ENCODE data around the gene RAP1GAP2.

DNA sequence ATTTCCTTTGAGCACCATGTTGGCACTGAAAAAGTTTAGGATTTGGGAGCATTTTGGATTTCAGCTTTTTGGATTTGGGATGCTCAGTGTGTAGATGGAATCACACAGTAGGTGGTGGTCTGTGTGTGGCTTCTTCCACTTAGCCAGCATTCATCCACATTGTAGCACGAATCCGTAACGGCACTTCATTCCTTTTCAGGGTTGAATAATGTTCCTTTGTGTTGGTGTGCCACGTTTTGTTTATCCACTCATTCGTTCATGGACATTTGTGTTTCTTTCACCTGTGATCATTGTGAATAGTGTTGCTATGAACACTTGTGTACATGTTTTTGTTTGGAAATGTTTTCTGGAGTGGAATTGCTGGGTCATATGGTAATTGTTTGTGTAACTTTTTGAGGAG is 85.1 kb downstream of the RAP1GAP2 start:
- TF ChIP-seq, protein P1, sequence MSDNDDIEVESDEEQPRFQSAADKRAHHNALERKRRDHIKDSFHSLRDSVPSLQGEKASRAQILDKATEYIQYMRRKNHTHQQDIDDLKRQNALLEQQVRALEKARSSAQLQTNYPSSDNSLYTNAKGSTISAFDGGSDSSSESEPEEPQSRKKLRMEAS (CRISPR knock-in tag; IDR thresholded peaks at IDR 0.05): no peak
- TF ChIP-seq, protein P2, sequence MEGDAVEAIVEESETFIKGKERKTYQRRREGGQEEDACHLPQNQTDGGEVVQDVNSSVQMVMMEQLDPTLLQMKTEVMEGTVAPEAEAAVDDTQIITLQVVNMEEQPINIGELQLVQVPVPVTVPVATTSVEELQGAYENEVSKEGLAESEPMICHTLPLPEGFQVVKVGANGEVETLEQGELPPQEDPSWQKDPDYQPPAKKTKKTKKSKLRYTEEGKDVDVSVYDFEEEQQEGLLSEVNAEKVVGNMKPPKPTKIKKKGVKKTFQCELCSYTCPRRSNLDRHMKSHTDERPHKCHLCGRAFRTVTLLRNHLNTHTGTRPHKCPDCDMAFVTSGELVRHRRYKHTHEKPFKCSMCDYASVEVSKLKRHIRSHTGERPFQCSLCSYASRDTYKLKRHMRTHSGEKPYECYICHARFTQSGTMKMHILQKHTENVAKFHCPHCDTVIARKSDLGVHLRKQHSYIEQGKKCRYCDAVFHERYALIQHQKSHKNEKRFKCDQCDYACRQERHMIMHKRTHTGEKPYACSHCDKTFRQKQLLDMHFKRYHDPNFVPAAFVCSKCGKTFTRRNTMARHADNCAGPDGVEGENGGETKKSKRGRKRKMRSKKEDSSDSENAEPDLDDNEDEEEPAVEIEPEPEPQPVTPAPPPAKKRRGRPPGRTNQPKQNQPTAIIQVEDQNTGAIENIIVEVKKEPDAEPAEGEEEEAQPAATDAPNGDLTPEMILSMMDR (IDR thresholded peaks at IDR 0.05): no peak
- TF ChIP-seq MYBL2 (CRISPR knock-in tag; IDR thresholded peaks at IDR 0.05): no peak
- TF ChIP-seq, protein P3, sequence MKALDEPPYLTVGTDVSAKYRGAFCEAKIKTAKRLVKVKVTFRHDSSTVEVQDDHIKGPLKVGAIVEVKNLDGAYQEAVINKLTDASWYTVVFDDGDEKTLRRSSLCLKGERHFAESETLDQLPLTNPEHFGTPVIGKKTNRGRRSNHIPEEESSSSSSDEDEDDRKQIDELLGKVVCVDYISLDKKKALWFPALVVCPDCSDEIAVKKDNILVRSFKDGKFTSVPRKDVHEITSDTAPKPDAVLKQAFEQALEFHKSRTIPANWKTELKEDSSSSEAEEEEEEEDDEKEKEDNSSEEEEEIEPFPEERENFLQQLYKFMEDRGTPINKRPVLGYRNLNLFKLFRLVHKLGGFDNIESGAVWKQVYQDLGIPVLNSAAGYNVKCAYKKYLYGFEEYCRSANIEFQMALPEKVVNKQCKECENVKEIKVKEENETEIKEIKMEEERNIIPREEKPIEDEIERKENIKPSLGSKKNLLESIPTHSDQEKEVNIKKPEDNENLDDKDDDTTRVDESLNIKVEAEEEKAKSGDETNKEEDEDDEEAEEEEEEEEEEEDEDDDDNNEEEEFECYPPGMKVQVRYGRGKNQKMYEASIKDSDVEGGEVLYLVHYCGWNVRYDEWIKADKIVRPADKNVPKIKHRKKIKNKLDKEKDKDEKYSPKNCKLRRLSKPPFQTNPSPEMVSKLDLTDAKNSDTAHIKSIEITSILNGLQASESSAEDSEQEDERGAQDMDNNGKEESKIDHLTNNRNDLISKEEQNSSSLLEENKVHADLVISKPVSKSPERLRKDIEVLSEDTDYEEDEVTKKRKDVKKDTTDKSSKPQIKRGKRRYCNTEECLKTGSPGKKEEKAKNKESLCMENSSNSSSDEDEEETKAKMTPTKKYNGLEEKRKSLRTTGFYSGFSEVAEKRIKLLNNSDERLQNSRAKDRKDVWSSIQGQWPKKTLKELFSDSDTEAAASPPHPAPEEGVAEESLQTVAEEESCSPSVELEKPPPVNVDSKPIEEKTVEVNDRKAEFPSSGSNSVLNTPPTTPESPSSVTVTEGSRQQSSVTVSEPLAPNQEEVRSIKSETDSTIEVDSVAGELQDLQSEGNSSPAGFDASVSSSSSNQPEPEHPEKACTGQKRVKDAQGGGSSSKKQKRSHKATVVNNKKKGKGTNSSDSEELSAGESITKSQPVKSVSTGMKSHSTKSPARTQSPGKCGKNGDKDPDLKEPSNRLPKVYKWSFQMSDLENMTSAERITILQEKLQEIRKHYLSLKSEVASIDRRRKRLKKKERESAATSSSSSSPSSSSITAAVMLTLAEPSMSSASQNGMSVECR (CRISPR knock-in tag; IDR thresholded peaks at IDR 0.05; ENCODE audit: borderline replicate concordance): no peak
- TF ChIP-seq, protein P4, sequence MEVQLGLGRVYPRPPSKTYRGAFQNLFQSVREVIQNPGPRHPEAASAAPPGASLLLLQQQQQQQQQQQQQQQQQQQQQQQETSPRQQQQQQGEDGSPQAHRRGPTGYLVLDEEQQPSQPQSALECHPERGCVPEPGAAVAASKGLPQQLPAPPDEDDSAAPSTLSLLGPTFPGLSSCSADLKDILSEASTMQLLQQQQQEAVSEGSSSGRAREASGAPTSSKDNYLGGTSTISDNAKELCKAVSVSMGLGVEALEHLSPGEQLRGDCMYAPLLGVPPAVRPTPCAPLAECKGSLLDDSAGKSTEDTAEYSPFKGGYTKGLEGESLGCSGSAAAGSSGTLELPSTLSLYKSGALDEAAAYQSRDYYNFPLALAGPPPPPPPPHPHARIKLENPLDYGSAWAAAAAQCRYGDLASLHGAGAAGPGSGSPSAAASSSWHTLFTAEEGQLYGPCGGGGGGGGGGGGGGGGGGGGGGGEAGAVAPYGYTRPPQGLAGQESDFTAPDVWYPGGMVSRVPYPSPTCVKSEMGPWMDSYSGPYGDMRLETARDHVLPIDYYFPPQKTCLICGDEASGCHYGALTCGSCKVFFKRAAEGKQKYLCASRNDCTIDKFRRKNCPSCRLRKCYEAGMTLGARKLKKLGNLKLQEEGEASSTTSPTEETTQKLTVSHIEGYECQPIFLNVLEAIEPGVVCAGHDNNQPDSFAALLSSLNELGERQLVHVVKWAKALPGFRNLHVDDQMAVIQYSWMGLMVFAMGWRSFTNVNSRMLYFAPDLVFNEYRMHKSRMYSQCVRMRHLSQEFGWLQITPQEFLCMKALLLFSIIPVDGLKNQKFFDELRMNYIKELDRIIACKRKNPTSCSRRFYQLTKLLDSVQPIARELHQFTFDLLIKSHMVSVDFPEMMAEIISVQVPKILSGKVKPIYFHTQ (CRISPR knock-in tag; IDR thresholded peaks at IDR 0.05): no peak
- TF ChIP-seq, protein P5, sequence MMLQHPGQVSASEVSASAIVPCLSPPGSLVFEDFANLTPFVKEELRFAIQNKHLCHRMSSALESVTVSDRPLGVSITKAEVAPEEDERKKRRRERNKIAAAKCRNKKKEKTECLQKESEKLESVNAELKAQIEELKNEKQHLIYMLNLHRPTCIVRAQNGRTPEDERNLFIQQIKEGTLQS (CRISPR knock-in tag; conservative IDR thresholded peaks at IDR 0.05): no peak
- no peak for TF ChIP-seq TEAD4 (CRISPR knock-in tag; IDR thresholded peaks at IDR 0.05)
- no peak for TF ChIP-seq CBFB (CRISPR knock-in tag; IDR thresholded peaks at IDR 0.05; ENCODE audit: low read depth)
- TF ChIP-seq, protein P6, sequence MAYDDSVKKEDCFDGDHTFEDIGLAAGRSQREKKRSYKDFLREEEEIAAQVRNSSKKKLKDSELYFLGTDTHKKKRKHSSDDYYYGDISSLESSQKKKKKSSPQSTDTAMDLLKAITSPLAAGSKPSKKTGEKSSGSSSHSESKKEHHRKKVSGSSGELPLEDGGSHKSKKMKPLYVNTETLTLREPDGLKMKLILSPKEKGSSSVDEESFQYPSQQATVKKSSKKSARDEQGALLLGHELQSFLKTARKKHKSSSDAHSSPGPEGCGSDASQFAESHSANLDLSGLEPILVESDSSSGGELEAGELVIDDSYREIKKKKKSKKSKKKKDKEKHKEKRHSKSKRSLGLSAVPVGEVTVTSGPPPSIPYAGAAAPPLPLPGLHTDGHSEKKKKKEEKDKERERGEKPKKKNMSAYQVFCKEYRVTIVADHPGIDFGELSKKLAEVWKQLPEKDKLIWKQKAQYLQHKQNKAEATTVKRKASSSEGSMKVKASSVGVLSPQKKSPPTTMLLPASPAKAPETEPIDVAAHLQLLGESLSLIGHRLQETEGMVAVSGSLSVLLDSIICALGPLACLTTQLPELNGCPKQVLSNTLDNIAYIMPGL (CRISPR knock-in tag; IDR thresholded peaks at IDR 0.05): no peak
- TF ChIP-seq, protein P7, sequence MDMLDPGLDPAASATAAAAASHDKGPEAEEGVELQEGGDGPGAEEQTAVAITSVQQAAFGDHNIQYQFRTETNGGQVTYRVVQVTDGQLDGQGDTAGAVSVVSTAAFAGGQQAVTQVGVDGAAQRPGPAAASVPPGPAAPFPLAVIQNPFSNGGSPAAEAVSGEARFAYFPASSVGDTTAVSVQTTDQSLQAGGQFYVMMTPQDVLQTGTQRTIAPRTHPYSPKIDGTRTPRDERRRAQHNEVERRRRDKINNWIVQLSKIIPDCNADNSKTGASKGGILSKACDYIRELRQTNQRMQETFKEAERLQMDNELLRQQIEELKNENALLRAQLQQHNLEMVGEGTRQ (CRISPR knock-in tag; IDR thresholded peaks at IDR 0.05): no peak
